GM06990 (cell line): ENCODE results near the gene DHX34.

Experiments used
- DNase-seq: peaks from one replicate; pipeline ENCODE4 v3.0.0-alpha.2; 2011; ENCODE audit not compliant: insufficient read length; ENCODE audit errors: extremely low read depth
- H3K27me3 ChIP-seq: replicated peaks from 2 replicates; pipeline ENCODE4 v1.6.0; 2011; ENCODE audit warnings: low read length; ENCODE audit not compliant: control insufficient read depth, insufficient read depth
- H3K36me3 ChIP-seq: 2 replicates; pipeline ENCODE4 v1.5.1; 2011; ENCODE audit warnings: low read length; ENCODE audit not compliant: control insufficient read depth, insufficient read depth
- H3K4me3 ChIP-seq: replicated peaks from 2 replicates; pipeline ENCODE4 v1.5.1; 2011; ENCODE audit warnings: low read depth, mild to moderate bottlenecking, control low read depth, low read length
- CTCF ChIP-seq: IDR thresholded peaks from 2 replicates; pipeline ENCODE4 v1.5.1; 2011; ENCODE audit warnings: low read length, control low read depth, mild to moderate bottlenecking, inconsistent platforms; ENCODE audit not compliant: insufficient read depth, poor library complexity, severe bottlenecking

DHX34 gene

GRCh38 chr19:47322058-47322457 lies 27.1 kb upstream of the DHX34 start:
- DNase-seq = no peak

GRCh38 chr19:47323409-47323808 lies 25.7 kb upstream of the DHX34 start:
- no peak overlapping the region for H3K4me3 ChIP-seq
- no peaks in the 10 kb centered on the region for H3K36me3 ChIP-seq
- no peak for DNase-seq
- no peak for TF ChIP-seq CTCF
- H3K27me3 ChIP-seq = no peaks in the 10 kb centered on the region

More at GRCh38 chr19:47322058-47322457, 27.1 kb upstream of the DHX34 start:
- Histone ChIP-seq H3K27me3 (no peaks in the 10 kb centered on the region), H3K4me3 (no peak overlapping the region), H3K36me3 (no peaks in the 10 kb centered on the region)
- no peak for TF ChIP-seq CTCF

- Histone ChIP-seq H3K36me3 (no peaks in the 10 kb centered on the region), H3K27me3 (no peaks in the 10 kb centered on the region), H3K4me3 (no peak overlapping the region)
- no peak for DNase-seq
- no peak for TF ChIP-seq CTCF
These were observed 25.2 kb upstream of the DHX34 start for GRCh38 chr19:47323872-47324271.

- TF ChIP-seq CTCF = no peak
- H3K36me3 ChIP-seq = no peaks in the 10 kb centered on the region
- DNase-seq = no peak
- no peaks in the 10 kb centered on the region for H3K27me3 ChIP-seq
- H3K4me3 ChIP-seq = no peak overlapping the region
These were observed 24.6 kb upstream of the DHX34 start for GRCh38 chr19:47324502-47324901.

- Histone ChIP-seq H3K27me3 (no peaks in the 10 kb centered on the region), H3K4me3 (no peak overlapping the region), H3K36me3 (no peaks in the 10 kb centered on the region)
- no peak for DNase-seq
- no peak for TF ChIP-seq CTCF
These were observed 18.6 kb upstream of the DHX34 start for GRCh38 chr19:47330466-47330869.

GRCh38 chr19:47331490-47331889 lies 17.6 kb upstream of the DHX34 start:
- Histone ChIP-seq H3K4me3 (no peak overlapping the region), H3K36me3 (no peaks in the 10 kb centered on the region), H3K27me3 (no peaks in the 10 kb centered on the region)
- TF ChIP-seq CTCF = no peak
- no peak for DNase-seq
